K562 (cell line): ENCODE measurements around the gene PRKD1. TPM values are rescaled to one million over a fixed set of nuclear protein-coding genes. Genes with fewer than 3 reads are reported as not detected.

Experiments
- ATAC-seq: fragments of 200-7000 bp; cut with Tn5 transposase; 3 replicates; pipeline ENCODE4 v1.9.1; 2020; ENCODE audit warnings: moderate library complexity
- BruUV-seq: library from RNA; stranded (reverse); fragments of 400-500 nt; replicated peaks from 2 replicates; lab custom pipeline; 2021; lab: Mats Ljungman, UMichigan
- CTCF ChIA-PET: fragments of 300-600 bp; formaldehyde crosslinking; extraction: SDS; loops from one replicate; lab custom pipeline; 2021; ENCODE audit warnings: low intra/inter-chr PET ratio; lab: Yijun Ruan, JAX
- POLR2A ChIA-PET: fragments of 300-600, 350-650 bp; sonication (Branson Sonifier 250); formaldehyde crosslinking; extraction: SDS; loops from one replicate; lab custom pipeline; 2021; ENCODE audit warnings: antibody characterized with exemption, inconsistent platforms; lab: Yijun Ruan, JAX
- DNase-seq, 4 experiments: peaks; one replicate each; pipeline versions ENCODE4 v3.0.0 to v3.0.0-alpha.2; 2011 to 2018; ENCODE audit warnings: low spot score in 3 of 4, mixed read lengths in 3 of 4; ENCODE audit errors: extremely low read depth in 1 of 4
- FAIRE-seq: peaks from 2 replicates; lab custom pipeline; 2011; peaks lifted over from hg19 to GRCh38; lab: Jason Lieb, UNC
- H2AFZ ChIP-seq: 2 replicates; pipeline ENCODE4 v1.6.0; 2011; ENCODE audit warnings: low read depth, low read length, control low read depth, inconsistent platforms
- H3K27ac ChIP-seq: fragments of 200-600 bp; 3 replicates; pipeline ENCODE4 v1.8.0; 2011; ENCODE audit warnings: low read depth, mild to moderate bottlenecking, control low read depth, inconsistent platforms, low read length, moderate library complexity, mixed read lengths; ENCODE audit errors: extremely low read depth
- H3K27me3 ChIP-seq, 2 experiments: fragments of 300-600 bp in 1 of 2; 2 replicates in 1 of 2; 3 replicates in 1 of 2; pipeline versions ENCODE4 v1.6.0 to v1.8.0; 2011; ENCODE audit warnings: inconsistent platforms in 2 of 2, low read length in 2 of 2, mild to moderate bottlenecking in 1 of 2, mixed read lengths in 1 of 2, moderate library complexity in 1 of 2; ENCODE audit not compliant: control insufficient read depth in 2 of 2, insufficient read depth in 2 of 2
- H3K36me3 ChIP-seq: fragments of 300-600 bp; 3 replicates; pipeline ENCODE4 v1.8.0; 2011; ENCODE audit warnings: mild to moderate bottlenecking, low read length, inconsistent platforms; ENCODE audit not compliant: control insufficient read depth, insufficient read depth
- H3K4me1 ChIP-seq, 2 experiments: fragments of 200-600 bp in 1 of 2; replicated peaks in 1 of 2; 2 replicates in 1 of 2; 3 replicates in 1 of 2; pipeline versions ENCODE4 v1.5.1 to v1.8.0; 2011; ENCODE audit warnings: inconsistent platforms in 2 of 2, low read length in 2 of 2, mild to moderate bottlenecking in 1 of 2, mixed read lengths in 1 of 2, moderate library complexity in 1 of 2; ENCODE audit not compliant: control insufficient read depth in 2 of 2, insufficient read depth in 2 of 2
- H3K4me2 ChIP-seq: 2 replicates; pipeline ENCODE4 v1.6.1; 2011; ENCODE audit warnings: low read length, control low read depth, inconsistent platforms, mixed read lengths; ENCODE audit not compliant: insufficient read depth
- H3K4me3 ChIP-seq: fragments of 200-600 bp; sonication (generic), shearing (Covaris generic); 2 replicates; pipeline ENCODE4 v1.5.1; 2016; ENCODE audit warnings: control low read depth, inconsistent platforms
- H3K79me2 ChIP-seq: fragments of 200-600 bp; 3 replicates; pipeline ENCODE4 v1.8.0; 2011; ENCODE audit warnings: low read length, inconsistent platforms; ENCODE audit not compliant: control insufficient read depth, insufficient read depth
- H3K9ac ChIP-seq, 2 experiments: 2 replicates each; pipeline versions ENCODE4 v1.6.0 to v1.6.1; 2011; ENCODE audit warnings: low read depth in 2 of 2, low read length in 2 of 2, control low read depth in 1 of 2, inconsistent platforms in 1 of 2, mild to moderate bottlenecking in 1 of 2, mixed read lengths in 1 of 2; ENCODE audit not compliant: insufficient read depth in 1 of 2
- H3K9me1 ChIP-seq: one replicate; pipeline ENCODE4 v1.6.0; 2011; ENCODE audit warnings: inconsistent platforms, mild to moderate bottlenecking, low read length, moderate library complexity; ENCODE audit not compliant: control insufficient read depth, insufficient read depth
- H3K9me3 ChIP-seq: replicated peaks from 2 replicates; pipeline ENCODE4 v1.5.1; 2011; ENCODE audit warnings: low read depth, low read length, inconsistent platforms; ENCODE audit not compliant: control insufficient read depth, insufficient read depth
- H4K20me1 ChIP-seq: replicated peaks from 2 replicates; pipeline ENCODE4 v1.6.1; 2011; ENCODE audit warnings: low read length, inconsistent platforms, mixed read lengths; ENCODE audit not compliant: control insufficient read depth, insufficient read depth
- E2F8 ChIP-seq: fragments of 450-650 bp; IDR thresholded peaks from 2 replicates; pipeline ENCODE4 v1.7.1; 2018; ENCODE audit warnings: mild to moderate bottlenecking, low read depth; ENCODE audit not compliant: partially characterized antibody
- FIP1L1 ChIP-seq: fragments of 200-400 bp; formaldehyde crosslinking; IDR thresholded peaks from 2 replicates; pipeline ENCODE4 v1.6.1; 2018; ENCODE audit warnings: mild to moderate bottlenecking, low read depth, low read length; ENCODE audit not compliant: poor library complexity, severe bottlenecking
- HNRNPUL1 ChIP-seq: fragments of 200-400 bp; formaldehyde crosslinking; IDR thresholded peaks from 2 replicates; pipeline ENCODE4 v1.6.1; 2017; ENCODE audit warnings: low read length
- KDM2B ChIP-seq: fragments of 250-450 bp; sonication (Bioruptor Pico); IDR thresholded peaks from 2 replicates; pipeline ENCODE4 v1.8.0; 2021; ENCODE audit warnings: mild to moderate bottlenecking, moderate library complexity
- MXI1 ChIP-seq: IDR thresholded peaks from 2 replicates; pipeline ENCODE4 v1.6.1; 2011; ENCODE audit warnings: low read depth, mild to moderate bottlenecking, improper control_type of control experiment, low read length
- PHB ChIP-seq: fragments of 250-450 bp; sonication (Bioruptor Pico); IDR thresholded peaks from 2 replicates; pipeline ENCODE4 v1.5.0; 2021
- PHF8 ChIP-seq: fragments of 200-600 bp; sonication (generic); IDR thresholded peaks from 2 replicates; pipeline ENCODE4 v1.6.1; 2012; ENCODE audit warnings: mixed run types, mild to moderate bottlenecking, inconsistent platforms, low read length, moderate library complexity, borderline replicate concordance
- STAG1 ChIP-seq: sonication (generic); formaldehyde crosslinking; IDR thresholded peaks from 2 replicates; pipeline ENCODE4 v1.5.0; 2020; ENCODE audit warnings: missing genetic modification reagents, borderline replicate concordance
- ZNF668 ChIP-seq: fragments of 250-450 bp; sonication (Bioruptor Pico); IDR thresholded peaks from 2 replicates; pipeline ENCODE4 v1.8.0; 2022; ENCODE audit warnings: mild to moderate bottlenecking, inconsistent platforms
- WGBS: fragments of 100-300 bp; shearing (Covaris generic); methylation state at CpG from one replicate; pipeline ENCODE4 v1.1.6; 2016; ENCODE audit warnings: low coverage, mixed read lengths; ENCODE audit not compliant: insufficient coverage; ENCODE audit errors: missing lambda C conversion rate; 5-methylcytosine and 5-hydroxymethylcytosine counted together
- in situ Hi-C: fragments of 300-500 bp; cut with MboI; formaldehyde crosslinking; loops from 4 replicates; pipeline ENCODE4 v1.15.0; 2018; ENCODE audit warnings: inconsistent platforms, mixed read lengths
- intact Hi-C: fragments of 100-400 bp; cut with micrococcal nuclease; formaldehyde crosslinking; loops from 2 replicates; pipeline ENCODE4 v1.14.2; 2022
- polyA plus RNA-seq, 8 experiments: library from polyadenylated mRNA; depleted of rRNA in 4 of 8; stranded (reverse) in 5 of 8; unstranded in 3 of 8; fragments of >200 nt; fragmentation: Nextera tagmentation in 2 of 8; fragmentation: Illumina TruSeq in 1 of 8; extraction: Ambion mirVana in 2 of 8; extraction: Trizol in 1 of 8; gene quantifications; 2 replicates each; pipeline versions ENCODE4 v1.2.1 to v1.2.3, GENCODE V29; 2011 to 2014; ENCODE audit warnings: inconsistent platforms in 1 of 8, missing spikeins in 1 of 8
- total RNA-seq, 7 experiments: library from RNA; depleted of rRNA in 6 of 7; stranded (reverse); fragments of >200 nt in 6 of 7; fragmentation: Illumina TruSeq in 2 of 7; extraction: Trizol in 2 of 7; gene quantifications; 2 replicates each; pipeline versions ENCODE4 v1.2.1 to v1.2.3, GENCODE V29; 2011 to 2021; ENCODE audit warnings: low replicate concordance in 1 of 7
- TF ChIP-seq, protein P1 (sequence below): fragments of 450-650 bp; formaldehyde crosslinking; IDR thresholded peaks from 2 replicates; pipeline ENCODE4 v1.4.0; 2022; ENCODE audit warnings: missing genetic modification characterization

PRKD1 gene
- total and polyA plus RNA-seq, 9 of the 15 experiments (the other 6 are each of a cell fraction or from before 2014, with no cell fraction given): 0.04 to 0.25 (median 0.13) TPM; not detected in 1

DNA sequence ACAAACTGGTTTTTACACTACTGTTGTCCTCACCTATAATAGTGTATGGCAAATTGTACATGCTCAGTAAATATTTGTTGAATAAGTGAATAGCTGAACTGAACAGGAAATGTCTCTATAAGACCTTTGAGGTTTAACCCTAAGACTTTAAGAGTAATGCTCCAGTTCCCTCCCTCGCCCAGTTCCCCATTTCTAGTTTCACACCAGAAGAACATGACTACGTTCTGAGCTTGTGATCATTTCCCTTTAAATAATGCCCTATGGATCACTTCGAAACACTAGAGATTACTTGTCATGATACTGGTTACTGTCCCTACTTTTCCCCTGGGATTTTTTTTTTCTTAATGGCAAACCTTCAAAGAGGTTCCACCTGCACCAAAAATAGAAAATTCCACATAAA is 69.3 kb downstream of the PRKD1 start:
- Histone ChIP-seq H3K36me3 (no peaks in the 10 kb centered on the region), H3K9me3 (no peaks in the 10 kb centered on the region), H3K4me3 (no peak overlapping the region), H3K9ac (no peak overlapping the region), H3K9me1 (no peaks in the 10 kb centered on the region), H3K4me1 (no peaks in the 10 kb centered on the region), H3K79me2 (no peaks in the 10 kb centered on the region), H2AFZ (no peak overlapping the region), H3K4me2 (no peak overlapping the region), H3K27me3 (no peaks in the 10 kb centered on the region), H3K27ac (no peak overlapping the region), H4K20me1 (no peaks in the 10 kb centered on the region)
- BruUV-seq: no TSS peak
- no peak for DNase-seq
- in situ Hi-C loops: no loop called here
- TF ChIP-seq FIP1L1 (no peak), MXI1 (no peak), HNRNPUL1 (no peak), STAG1 (CRISPR knock-in tag) (no peak), PHF8 (no peak), ZNF668 (CRISPR knock-in tag) (no peak), E2F8 (no peak), PHB (CRISPR knock-in tag) (no peak), KDM2B (no peak)
- TF ChIP-seq, protein P1, sequence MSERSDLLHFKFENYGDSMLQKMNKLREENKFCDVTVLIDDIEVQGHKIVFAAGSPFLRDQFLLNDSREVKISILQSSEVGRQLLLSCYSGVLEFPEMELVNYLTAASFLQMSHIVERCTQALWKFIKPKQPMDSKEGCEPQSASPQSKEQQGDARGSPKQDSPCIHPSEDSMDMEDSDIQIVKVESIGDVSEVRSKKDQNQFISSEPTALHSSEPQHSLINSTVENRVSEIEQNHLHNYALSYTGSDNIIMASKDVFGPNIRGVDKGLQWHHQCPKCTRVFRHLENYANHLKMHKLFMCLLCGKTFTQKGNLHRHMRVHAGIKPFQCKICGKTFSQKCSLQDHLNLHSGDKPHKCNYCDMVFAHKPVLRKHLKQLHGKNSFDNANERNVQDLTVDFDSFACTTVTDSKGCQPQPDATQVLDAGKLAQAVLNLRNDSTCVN (CRISPR knock-in tag): no peak
- ChIA-PET POLR2A (no interaction called here), CTCF (interaction anchor here (0.7 kb wide), 1 partner anchor 577 kb away, joined by 3 read pairs; no protein-coding TSS in a partner anchor)
- no peak for ATAC-seq
- intact Hi-C loops: no loop called here
- FAIRE-seq: no peak
- WGBS: 0% methylated on average over 3 of the region's 3 CpGs
